ENCODE data around the gene DENND1A.

The DENND1A gene

DNA sequence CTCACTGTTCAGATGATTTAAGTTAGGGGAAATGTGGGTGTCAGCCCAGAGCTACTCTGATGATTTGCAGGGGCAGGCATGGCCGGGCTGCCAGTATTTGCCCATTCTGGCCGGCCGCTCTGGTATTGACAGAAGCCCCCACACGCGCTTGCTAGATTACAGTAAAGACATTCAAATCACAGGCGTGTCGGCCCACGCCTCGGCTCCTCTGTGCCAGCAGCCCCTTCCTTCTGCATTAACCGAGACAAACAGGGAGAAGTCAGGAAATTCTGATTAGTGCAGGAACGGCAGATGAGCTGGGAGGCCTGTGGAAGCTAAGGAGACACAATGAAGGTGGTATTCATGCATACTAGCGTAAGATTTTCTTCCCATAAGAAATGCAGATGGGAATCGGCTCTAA lies 460.6 kb downstream of the DENND1A start:
- TF ChIP-seq, protein P1, sequence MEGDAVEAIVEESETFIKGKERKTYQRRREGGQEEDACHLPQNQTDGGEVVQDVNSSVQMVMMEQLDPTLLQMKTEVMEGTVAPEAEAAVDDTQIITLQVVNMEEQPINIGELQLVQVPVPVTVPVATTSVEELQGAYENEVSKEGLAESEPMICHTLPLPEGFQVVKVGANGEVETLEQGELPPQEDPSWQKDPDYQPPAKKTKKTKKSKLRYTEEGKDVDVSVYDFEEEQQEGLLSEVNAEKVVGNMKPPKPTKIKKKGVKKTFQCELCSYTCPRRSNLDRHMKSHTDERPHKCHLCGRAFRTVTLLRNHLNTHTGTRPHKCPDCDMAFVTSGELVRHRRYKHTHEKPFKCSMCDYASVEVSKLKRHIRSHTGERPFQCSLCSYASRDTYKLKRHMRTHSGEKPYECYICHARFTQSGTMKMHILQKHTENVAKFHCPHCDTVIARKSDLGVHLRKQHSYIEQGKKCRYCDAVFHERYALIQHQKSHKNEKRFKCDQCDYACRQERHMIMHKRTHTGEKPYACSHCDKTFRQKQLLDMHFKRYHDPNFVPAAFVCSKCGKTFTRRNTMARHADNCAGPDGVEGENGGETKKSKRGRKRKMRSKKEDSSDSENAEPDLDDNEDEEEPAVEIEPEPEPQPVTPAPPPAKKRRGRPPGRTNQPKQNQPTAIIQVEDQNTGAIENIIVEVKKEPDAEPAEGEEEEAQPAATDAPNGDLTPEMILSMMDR (IDR thresholded peaks at IDR 0.05) = no peak

DNA sequence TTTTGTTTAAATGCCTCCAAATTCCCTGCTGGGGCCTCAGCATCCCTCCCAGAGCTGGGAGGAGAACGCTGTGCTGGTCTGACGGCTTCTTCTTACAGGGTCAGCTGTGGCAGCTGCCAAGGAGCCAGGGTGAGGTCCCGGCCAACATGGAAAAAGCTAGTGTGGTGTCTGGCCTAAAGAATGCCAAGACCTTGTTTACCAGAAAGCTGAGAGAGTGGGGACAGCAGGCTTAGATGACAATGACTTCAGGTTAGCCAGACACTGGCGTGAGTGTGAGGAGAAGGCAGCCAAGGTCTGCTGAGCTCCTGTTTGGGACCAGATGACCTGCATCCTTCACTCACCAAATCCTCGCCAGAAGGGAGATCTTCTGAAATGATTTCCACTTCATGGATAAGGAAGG lies 461.4 kb downstream of the DENND1A start:
- TF ChIP-seq, protein P1 (IDR thresholded peaks at IDR 0.05) = no peak

DNA sequence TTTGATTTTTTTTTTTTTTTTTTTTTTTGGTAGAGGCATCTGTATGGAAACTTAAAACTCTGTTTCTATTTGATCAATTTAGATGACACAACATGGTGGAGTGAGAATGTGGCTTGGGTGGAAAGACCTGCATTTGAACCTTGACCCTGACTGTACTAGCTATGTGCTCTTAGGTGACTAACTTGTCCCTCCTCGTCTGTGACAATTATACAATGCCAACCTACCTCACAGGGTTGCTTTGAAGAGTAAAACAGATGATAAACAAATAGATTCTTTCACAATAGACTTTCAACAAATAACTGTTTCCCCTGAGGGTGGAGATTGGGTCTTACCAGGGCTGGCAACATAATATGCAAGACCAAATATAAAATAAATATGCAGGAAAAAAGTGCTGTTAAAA lies 464.6 kb downstream of the DENND1A start:
- TF ChIP-seq, protein P1 (IDR thresholded peaks at IDR 0.05) = no peak

DNA sequence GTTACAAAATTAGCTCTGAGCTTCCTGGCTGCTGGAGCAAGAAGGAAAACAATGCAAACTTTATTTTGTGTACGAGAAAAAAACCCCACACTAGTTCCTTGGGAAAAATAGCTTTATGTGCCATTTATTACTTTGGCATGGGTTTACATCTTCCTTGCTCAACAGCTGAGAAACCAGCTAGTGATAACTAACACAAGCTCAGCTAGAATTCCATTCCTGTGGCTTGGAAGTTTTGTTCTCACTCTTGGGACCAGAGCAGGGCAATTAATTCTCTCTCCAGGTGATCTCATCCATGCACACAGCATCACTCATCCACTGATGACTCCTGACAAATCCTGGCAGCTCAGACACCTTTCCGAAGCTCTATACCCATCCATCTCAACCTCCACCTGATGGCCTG lies 469.8 kb downstream of the DENND1A start:
- TF ChIP-seq, protein P1 (IDR thresholded peaks at IDR 0.05) = no peak

DNA sequence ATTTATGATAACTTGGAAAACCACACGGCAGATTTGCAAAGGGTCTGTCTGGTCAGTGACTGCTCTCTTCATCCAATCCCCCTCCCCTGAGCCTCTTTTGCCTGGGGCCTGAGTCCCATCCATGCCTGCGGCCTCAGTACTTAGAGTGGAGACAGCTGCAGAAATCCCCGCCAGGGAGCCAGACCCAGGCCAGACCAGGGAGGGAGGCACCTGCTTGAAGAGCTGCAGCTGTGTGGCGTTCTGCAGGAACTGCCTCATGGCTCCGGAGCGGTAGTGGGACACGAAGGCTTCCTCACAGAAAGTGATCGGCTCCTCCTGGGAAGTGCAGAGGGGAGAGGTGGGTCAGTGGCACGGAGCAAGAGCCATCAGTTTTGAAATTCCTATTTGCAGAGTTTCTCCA lies 472.3 kb downstream of the DENND1A start:
- TF ChIP-seq, protein P1 (IDR thresholded peaks at IDR 0.05) = no peak

DNA sequence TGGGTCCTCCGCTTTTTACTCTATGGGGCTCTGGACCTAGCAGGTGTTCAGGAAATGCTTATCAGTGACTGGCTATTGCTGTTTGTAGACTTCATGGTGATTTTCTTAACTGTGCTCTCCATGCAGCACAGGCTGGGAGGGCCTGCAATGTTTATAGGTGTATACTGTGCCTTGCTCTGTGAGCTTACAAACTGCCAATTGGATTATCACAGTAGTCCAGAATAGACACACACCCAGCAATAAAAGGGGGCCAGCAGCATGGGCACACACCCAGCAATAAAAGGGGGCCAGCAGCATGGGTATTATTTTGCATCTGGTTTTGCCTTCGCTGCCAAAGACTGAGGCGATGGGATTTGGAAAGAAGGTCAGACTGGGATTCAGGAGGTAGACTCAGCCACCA lies 473.9 kb downstream of the DENND1A start:
- TF ChIP-seq, protein P1 (IDR thresholded peaks at IDR 0.05) = no peak

DNA sequence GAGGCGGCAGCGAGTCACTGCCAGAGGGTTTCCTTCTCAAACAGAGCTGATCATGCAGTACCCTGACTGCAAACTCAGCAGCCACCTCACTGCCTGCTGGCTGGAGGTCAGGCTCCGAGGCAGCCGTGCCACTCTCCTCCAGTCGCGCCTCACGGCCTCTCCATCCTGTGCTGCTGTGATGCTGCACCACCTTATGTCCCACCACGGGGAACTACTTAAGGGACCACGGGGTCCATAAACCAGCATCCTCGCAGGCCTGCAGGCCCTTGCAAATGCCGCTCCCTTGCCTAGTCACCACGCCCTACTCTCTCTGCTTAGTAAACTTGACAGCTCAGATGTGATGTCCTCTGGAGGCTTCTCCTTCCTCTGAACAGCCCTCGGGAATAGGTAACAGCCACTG lies 474.7 kb downstream of the DENND1A start:
- TF ChIP-seq, protein P1 (IDR thresholded peaks at IDR 0.05) = no peak

DNA sequence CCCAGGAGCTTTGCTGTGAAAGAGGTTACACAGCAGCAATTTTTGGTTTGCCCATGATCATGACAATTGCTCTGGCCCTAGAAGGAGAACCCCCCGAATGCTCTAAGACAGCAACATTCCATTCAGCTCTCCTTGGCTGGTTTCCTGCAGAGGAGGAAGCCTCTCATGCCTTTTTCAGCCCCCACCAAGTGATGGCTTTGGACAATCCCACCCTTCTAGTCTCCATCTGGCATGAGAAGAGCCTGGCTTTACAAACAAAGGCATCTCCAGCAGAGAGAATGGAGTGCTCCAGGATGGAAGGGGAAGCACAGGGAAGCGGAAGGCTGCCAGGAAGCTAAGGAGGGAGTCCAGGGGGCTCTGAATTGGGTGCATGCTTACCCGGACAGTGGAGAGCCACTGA lies 475.6 kb downstream of the DENND1A start:
- TF ChIP-seq, protein P1 (IDR thresholded peaks at IDR 0.05) = no peak

Data from LNCAP (cell line).